SKM-1 treated with dmso at 0.1 percent for 144 hours (cell line): ENCODE results near the gene TMEM121B.

ENCODE experiments used
- DNase-seq: peaks from one replicate; lab custom pipeline; 2025; ENCODE audit not compliant: unreplicated experiment; lab: John Stamatoyannopoulos, UW

TMEM121B gene

DNA sequence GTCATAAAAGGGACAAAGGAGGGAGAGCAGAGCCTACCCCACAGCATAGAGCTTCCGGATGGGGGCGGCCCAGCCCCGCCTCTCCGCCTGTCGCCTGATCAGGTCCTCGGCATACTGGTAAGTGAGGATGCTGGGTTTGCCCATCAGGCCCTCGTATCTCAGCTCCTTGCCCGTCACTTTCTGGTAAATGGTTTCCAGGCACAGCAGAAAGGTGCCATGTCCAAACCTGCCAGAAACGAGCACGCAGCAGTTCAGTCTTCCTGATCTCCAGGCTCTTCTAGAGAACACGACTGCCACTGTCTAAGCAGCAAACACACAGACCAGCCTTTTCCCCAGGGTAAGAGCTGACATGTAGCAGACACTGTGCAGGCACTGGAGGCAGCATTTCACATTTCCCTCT, 17.4 kb upstream of the TMEM121B start:
- DNase-seq = no peak

DNA sequence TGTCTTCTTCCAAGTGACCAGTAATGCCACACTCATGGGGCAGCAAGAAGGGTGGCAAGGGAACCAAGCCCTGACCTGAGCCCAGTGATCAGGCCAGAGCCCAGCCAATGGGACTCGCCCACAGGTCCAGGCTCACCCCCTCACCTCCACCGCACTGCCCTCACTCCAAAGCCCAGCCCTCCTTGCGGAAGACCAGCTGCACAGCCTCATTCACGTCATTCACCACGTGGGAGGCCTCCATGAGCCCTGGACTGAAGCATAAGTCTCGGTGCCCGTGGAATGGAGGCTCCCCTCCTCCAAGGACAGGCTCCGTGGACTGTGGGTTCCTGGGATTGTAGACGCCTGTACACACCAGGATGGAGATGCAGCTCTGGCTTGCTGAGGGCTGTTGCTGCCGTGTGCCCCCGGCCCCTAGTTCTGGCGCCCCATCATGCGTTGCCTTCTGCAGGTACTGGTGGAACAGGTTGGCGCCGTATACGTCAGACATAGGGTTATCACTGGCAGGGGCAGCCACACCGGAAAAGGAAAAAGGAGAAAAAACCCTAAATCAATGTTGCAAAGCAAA, 16.8 kb upstream of the TMEM121B start:
- no peak for DNase-seq

DNA sequence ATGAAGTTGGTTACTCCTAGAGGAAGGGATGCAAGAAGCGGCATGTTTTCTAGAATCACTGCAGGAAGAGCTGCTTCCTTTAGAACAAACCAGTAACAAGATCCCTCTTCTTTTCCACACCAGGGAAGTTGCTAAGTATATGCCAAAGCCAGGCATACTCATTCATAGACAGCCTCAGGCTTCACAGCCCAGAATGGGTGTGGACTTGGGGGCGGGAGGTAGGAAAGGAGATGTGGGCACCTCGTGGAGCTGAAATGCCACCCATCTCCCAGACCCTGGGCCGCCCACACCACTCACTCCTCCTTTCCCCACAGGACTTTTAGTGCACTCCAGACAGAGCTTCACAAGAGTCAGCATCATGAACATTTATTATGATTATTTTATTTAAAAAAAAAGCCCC, 16.0 kb upstream of the TMEM121B start:
- DNase-seq = no peak

GRCh38 chr22:17135153-17135760, 14.1 kb upstream of the TMEM121B start:
- DNase-seq = no peak

DNA sequence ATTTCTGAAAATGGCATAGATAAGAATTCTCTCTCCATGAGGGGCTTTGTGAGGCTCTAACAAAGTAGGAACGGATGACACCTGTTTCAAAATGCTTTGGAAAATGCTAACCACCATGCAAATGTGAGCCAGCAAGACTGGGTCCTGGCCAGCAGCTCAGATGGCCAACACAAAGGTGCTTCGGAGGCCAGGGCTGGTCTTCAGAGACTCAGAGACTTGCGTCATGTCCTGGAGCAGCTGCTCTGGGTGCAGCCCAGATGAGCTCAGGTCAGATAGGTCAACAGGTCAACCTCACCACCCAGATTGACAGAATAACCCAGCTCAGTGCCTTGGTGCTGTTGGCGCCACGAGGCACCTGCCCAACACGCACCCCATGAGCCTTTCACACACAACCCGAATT, 12.0 kb upstream of the TMEM121B start:
- DNase-seq = no peak

DNA sequence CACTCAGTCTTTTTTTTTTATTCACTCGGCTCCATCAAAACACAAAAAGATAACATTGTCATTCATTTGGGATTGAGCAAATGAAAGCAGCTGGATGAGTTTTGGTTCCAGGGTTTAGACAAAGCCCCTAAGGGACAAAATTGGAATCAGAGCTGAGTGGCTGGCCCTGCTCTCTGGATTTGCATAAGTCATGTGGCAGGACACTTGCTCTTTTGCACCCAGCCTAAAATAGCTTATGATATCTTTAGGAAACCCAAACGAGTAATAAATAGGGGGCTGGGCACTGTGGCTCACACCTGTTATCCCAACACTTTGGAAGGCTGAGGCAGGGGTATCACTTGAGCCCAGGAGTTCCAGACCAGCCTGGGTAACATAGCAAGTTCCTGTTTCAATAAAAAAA, 11.0 kb upstream of the TMEM121B start:
- DNase-seq = no peak

DNA sequence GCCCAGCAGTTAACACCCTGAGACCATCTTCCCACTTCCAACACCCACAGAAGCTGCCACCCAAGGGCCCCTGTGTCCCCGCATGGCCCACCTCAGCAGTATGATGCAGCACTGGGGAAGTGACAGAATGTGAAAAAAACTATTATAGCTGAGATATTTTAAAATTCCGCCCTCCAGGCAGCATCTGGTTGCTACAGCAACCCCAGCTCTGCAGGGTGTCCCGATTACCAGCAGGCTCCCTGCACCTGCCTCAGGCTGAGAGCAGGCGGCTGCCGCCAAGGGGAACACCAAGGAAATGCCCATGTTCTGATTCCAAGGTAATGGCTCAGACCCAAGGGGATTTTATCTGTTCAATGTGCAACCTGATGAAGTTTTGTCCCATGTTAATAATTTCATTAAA, 10.5 kb upstream of the TMEM121B start:
- DNase-seq = no peak

- DNase-seq = no peak
These were observed 9.0 kb upstream of the TMEM121B start for GRCh38 chr22:17130199-17130598.

DNA sequence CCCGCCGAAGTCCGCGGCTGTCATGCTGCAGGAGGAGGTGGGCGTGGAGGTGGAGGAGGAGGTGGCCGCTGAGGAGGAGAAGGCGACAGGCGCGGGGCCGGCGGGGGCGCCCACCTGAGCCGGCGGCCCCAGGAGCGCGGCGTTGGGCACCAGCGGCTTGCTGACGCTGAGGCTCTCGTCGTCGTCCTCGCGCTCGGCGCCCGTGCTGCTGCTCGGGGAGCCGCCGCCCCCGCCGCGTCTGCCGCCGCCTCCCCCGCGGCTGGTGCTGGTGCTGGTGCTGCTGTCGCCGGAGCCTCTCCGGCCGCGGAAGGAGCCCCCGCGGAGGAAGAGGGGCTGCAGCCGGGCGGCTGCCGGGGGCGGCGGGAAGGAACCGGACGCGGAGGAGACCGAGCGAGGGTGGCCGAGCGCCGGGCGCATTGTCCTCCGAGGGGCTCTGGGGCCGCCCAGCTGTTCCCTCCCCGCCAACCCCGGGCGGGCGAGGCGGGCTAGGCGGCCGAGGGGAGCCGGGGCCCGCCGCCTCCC, 388 bp downstream of the TMEM121B start:
- no peak for DNase-seq

GRCh38 chr22:17120281-17120680, 879 bp downstream of the TMEM121B start:
- no peak for DNase-seq

DNA sequence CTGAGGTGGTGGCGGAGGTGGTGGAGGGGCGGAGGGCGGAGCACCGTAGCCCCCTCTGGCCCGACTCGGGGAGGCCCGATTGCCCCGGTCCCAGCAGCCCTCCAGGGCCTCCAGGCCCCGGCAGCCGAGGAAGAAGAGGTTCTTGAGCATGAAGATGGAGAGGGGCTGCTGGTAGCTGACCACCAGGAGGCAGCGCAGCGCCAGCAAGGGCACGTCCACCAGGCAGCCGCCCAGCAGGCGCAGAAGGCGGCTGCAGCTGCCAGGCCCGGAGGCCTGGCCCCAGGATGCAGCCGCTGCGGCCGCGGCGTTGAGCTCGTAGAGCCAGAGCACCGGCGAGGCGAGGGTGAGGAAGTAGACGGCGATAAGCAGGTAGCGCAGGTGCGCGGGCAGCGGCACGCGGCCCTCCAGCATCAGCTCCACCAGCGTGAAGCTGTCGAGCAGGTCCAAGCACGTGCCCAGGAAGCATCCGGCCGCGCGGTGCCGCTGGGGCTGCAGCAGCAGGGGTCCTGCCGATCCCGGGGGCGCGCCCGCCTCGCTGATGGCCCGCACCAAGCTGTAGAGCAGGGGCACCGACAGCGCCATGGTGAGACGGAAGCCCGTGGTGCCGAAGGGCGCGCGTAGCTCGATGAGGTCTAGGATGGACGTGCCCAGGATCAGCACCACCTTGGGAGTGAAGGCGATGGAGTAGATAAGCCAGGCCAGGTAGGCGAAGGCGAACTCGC, 1.5 kb downstream of the TMEM121B start:
- DNase-seq = no peak

GRCh38 chr22:17118342-17118741, 2.8 kb downstream of the TMEM121B start:
- no peak for DNase-seq

- DNase-seq = peak; percentile 54
These were observed 3.3 kb downstream of the TMEM121B start for GRCh38 chr22:17117890-17118289.

DNA sequence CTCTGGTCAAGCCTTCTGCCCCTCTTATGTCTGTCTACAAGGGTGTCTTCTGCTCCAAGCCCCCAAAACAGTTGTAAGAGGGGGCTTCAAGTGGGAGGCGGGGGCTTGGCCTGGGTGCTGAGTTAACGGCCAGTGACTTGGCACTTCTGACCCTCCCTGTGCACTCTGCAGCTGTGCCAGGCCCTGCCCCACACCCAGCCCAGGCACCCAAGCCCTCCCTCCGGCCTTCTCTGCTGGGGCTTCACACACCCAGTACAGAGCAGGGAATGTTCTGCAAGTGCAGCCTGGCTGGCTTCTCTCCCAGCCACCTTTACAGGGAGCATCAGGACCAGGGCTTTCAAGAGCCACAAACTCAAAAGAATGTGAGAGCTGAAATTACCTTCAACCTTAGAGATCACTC, 3.8 kb downstream of the TMEM121B start:
- DNase-seq = no peak

DNA sequence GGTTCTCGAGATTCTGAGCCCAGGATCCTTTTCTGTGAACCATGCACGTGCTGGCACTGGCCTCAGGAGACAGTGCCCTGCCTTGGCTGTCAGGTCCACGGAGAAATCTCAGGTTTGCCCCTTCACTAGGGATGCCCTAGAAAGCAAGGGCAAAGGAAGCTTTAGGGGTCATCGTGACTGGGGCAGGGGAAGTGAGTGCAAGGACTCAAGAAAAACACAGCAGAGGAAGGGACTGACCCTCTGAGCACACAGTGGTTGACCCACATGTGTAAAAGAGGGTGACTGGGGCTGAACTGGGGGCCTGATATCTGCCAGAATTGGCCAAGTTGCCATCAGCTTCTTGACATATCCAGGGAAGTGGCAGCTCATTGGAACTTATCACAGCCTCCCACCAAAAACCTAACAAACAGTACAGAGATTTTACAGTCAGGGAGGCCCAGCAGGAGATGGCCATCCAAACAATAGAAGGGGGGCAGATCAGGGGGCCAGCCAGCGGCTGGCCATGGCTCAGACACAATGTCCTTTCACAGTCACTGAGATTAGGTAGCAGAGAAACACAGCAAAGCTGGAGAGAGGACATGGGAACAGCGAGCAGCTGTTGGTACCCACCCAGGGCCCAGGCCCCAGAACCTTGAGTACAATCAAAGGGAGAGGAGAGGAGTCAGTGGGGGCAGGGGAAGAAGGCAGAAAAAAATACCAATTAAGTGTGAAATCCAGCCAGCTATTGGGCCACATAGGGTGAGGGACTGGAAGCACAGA, 4.4 kb downstream of the TMEM121B start:
- DNase-seq = no peak

DNA sequence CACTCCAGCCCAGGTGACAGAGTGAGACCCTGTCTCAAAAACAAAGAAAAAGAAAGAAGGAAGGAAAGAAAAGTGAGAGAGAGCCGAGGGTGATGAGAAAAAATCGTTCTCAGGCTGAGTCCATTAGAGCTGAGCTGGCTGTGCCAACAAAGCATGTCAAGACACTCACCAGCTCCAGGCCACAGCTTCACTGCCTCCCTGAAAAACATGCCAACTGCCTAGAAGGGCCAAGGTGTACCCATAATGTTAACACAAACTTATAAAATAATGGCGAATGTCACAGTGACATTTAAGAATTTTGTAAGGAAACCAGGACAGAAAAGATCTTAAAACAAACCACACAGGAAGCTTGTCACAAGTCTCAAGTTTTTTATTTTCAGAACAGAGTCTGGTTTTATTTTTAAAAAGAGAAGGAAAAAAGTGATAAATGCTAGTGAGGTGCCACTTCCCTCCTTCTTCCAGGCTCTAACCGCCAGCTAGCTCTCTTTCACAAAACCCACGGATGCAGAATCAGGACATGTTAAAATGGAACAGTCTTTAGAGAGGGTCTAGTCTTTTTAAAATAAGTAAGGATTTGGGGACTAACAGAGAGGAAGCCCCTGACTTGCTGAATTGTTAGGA, 5.1 kb downstream of the TMEM121B start:
- peak; percentile 12 for DNase-seq

DNA sequence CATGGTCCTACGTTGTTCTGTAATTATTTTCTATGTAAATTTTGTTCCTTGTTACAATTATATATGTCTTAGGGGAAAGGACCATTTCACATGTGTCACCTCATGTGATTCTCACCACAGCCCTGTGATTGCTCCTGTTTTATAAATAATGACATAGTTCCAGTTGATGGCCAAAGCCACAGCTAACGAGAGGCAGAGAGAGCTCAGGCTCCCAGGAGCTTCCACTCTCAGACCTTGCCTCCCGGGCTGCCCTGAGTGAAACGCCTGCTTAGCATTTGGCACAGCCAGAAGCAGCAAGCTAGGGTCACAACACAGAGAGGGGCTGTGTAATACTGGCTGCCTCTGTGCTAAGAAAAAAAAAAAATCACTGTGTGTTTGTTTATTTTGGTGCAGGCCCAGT, 5.9 kb downstream of the TMEM121B start:
- no peak for DNase-seq

- DNase-seq = no peak
These were observed 6.3 kb downstream of the TMEM121B start for GRCh38 chr22:17114898-17115235.

- no peak for DNase-seq
These were observed 6.8 kb downstream of the TMEM121B start for GRCh38 chr22:17114173-17114897.

DNA sequence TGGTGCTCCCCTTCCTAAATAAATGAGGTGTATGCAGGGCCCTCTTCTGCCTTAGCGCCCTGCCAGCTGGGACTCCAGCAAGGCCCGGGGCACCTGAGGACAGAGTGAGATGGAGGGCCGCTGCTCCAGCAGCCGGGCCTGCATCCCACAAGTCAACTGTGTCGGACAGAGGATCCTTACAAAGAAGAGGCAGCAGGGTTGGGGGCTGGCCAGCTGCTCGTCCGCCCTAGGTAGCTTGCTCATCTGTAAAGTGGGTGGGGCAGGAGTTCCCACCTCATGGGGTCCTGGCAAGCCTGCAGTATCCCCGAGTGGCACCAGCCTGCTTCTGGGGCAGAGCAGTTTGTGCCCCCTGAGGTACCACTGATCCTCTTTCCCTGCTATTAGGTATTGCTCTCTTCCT, 7.6 kb downstream of the TMEM121B start:
- no peak for DNase-seq
